Subcutaneous adipose tissue (tissue), 4 donors: ENCODE measurements around the gene IRAK4. TPM values are rescaled to one million over a fixed set of nuclear protein-coding genes. Genes with fewer than 3 reads are reported as not detected.

Experiments
- CTCF ChIP-seq: fragments of 450-650 bp; IDR thresholded peaks from one replicate; pipeline ENCODE4 v1.5.1; 2016; ENCODE audit warnings: low read depth, mild to moderate bottlenecking, control low read depth, antibody characterized with exemption, moderate library complexity
- total RNA-seq, 4 donors: library from RNA; depleted of rRNA; stranded (reverse); fragments of >200 nt; gene quantifications; one replicate each; pipeline ENCODE4 v1.1.0, GENCODE V29; 2016

Gene IRAK4
- total RNA-seq, 4 donors from 2014 or later, result 32.8 to 57.3 (median 44.0) TPM

GRCh38 chr12:43750814-43751213, 7.9 kb upstream of the IRAK4 start:
- no peak for TF ChIP-seq CTCF

- TF ChIP-seq CTCF, result no peak
Observed at GRCh38 chr12:43754015-43754414, 4.7 kb upstream of the IRAK4 start.

- TF ChIP-seq CTCF, result no peak
Observed at GRCh38 chr12:43758247-43758727, 464 bp upstream of the IRAK4 start.

- TF ChIP-seq CTCF, result no peak
Observed at GRCh38 chr12:43760396-43760795, 1.6 kb downstream of the IRAK4 start.

- TF ChIP-seq CTCF, result no peak
Observed at GRCh38 chr12:43761500-43761899, 2.7 kb downstream of the IRAK4 start.

- no peak for TF ChIP-seq CTCF
Observed at GRCh38 chr12:43762596-43762995, 3.8 kb downstream of the IRAK4 start.

- TF ChIP-seq CTCF, result no peak
Observed at GRCh38 chr12:43763769-43764168, 5.0 kb downstream of the IRAK4 start.

- no peak for TF ChIP-seq CTCF
Observed at GRCh38 chr12:43764528-43764927, 5.8 kb downstream of the IRAK4 start.
